Activated CD4-positive, alpha-beta T cell treated with anti-CD3 and anti-CD28 coated beads, Interleukin-10, Interleukin-2, amounts not matched to agents 100 ng/mL and 50 ng/mL, durations not matched to agents 16 hours and 8 hours (primary cell): ENCODE measurements around the gene TRAPPC1.

Experiments used
- DNase-seq: peaks from one replicate; pipeline ENCODE4 v3.0.0-alpha.2; 2020

The TRAPPC1 gene

DNA sequence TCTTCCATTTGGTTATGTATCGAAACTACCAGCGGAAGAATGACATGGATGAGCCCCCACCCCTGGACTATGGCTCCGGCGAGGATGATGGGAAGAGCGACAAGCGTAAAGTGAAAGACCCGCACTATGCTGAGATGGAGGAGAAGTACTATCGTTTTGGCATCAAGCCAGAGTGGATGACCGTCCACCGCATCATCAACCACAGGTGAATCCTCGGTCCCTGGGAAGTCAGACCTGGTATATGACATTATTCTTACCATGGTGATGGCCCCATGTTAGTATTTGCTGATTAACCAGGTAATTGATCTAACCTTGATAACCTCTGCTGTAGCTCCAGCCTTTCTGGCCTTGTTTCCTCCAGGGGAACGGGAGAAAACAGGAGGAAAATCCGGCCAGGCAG, 34.7 kb downstream of the TRAPPC1 start:
- no peak for DNase-seq

DNA sequence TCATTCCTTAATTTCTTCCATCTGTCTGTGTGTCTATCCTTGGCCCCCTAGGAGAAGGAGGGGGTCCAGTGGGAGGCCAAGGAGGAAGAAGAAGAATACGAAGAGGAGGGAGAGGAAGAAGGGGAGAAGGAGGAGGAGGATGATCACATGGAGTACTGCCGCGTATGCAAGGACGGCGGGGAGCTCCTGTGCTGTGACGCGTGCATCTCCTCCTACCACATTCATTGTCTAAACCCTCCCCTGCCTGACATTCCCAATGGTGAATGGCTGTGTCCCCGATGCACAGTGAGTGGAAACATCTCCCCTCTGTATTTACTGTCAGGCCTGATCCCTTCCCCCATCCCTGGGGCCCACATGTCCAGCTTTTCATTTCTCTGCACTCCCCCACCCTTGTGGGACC, 36.9 kb downstream of the TRAPPC1 start:
- no peak for DNase-seq

DNA sequence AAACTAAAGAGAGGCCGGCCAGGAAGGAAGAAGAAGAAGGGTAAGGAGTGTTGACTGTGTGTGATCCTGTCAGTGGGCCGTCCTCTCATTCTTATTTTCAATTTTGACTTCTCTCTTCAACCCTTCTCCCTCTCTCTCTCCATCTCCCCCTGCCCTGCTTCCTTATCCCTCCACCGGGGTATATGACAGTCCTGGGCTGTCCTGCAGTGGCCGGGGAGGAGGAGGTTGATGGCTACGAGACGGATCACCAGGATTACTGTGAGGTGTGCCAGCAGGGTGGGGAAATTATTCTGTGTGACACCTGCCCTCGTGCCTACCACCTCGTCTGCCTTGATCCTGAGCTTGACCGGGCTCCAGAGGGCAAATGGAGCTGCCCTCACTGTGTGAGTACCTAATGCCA, 37.5 kb downstream of the TRAPPC1 start:
- no peak for DNase-seq

DNA sequence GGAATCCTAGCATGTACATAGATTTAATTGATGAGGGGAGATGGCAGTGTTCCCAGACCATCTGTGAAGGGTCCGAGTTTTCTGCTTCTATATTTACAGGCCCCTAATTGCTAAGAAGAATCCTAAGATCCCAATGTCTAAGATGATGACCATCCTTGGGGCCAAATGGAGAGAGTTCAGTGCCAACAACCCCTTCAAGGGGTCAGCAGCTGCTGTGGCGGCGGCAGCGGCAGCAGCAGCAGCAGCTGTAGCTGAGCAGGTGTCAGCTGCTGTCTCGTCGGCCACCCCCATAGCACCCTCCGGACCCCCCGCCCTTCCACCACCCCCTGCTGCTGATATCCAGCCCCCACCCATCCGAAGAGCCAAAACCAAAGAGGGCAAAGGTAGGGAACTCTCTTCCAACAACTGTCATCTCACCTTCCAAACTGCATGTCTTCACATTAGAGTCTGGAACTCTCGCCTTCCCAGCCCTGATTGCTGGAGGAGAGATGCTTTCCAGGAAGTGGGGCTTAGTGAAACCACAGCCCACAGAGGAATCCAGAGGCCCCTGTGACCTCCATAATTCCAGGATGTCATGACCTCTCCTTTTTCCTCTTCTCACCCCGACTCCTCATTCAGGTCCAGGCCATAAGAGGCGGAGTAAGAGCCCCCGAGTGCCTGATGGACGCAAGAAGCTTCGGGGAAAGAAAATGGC, 38.4 kb downstream of the TRAPPC1 start:
- no peak for DNase-seq

DNA sequence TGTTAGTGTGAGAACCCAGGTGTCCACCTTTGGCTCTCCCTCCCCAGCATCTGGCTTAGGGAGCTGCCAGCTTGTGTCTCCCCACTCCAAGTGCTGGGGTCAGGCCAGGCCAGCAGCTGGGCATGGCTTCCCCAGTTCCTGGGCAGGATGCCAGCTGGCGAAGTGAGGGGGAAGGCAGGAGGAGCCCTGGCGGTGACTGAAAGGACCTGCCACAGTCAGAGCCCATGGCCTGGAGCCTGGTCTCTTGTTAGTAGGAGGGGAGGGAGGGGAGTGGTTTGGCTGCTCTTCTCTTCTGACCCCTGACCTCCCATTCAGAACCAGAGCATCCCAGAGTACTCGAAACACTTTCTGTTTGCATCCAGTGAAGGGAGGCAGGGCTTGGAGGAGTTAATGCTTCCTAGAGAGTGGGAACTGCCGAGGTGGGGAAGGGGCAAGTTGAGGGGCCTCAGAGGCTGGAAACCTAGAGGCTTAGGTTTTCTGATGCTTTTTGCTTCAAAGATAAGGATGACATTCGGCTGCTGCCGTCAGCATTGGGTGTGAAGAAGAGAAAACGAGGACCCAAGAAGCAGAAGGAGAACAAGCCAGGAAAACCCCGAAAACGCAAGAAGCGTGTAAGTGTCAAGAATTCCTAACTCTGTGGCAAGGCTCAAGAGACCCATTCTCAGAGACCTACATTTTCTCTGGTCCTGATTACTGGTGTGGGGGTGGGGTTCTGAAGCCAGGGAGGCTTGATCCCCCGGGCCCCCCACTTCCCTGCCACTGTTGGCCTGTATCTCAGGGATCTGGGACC, 42.4 kb downstream of the TRAPPC1 start:
- DNase-seq, result peak; percentile 34

DNA sequence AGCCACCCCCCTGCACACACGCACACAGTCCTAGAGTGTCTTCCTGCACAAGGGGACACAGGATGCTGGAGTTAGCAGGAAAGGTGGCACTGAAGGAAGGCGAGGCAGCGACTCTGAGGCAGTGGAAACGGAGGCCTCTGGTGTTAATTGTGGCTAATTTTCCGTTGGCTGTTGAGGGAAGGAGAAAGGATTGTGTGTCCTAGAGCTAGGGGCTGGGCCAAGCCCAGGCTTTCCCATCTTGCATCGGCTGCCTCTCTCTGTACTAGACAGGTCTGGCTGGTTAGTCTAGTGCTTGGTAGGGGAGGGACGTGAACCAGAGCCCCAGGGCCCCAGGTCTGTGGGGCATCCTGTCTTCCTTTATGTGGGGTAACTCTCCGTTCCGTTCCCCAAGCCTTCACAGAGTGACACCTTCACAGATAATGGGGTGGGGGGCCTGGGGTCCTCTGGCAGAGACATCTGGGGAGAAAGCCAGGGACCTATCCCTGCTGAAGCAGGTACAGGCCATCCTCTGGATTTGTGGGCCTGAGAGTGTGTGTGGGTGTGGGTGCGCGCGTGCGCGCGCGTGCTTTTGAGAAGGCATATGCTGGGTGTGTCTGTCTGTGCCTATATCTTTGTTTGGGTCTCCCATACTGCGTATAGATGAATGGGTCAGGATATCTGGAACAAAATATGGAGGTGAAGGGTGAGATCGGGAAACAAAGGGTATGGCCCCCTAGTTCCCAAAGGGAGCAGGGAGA, 43.4 kb downstream of the TRAPPC1 start, which contains the start of gene CHD3:
CHD3 (plus strand) TSS at position 606 of the 737 bp plus-strand sequence. CDS start 212 bp downstream, outside the sequence.
- DNase-seq, result peak; percentile 66

DNA sequence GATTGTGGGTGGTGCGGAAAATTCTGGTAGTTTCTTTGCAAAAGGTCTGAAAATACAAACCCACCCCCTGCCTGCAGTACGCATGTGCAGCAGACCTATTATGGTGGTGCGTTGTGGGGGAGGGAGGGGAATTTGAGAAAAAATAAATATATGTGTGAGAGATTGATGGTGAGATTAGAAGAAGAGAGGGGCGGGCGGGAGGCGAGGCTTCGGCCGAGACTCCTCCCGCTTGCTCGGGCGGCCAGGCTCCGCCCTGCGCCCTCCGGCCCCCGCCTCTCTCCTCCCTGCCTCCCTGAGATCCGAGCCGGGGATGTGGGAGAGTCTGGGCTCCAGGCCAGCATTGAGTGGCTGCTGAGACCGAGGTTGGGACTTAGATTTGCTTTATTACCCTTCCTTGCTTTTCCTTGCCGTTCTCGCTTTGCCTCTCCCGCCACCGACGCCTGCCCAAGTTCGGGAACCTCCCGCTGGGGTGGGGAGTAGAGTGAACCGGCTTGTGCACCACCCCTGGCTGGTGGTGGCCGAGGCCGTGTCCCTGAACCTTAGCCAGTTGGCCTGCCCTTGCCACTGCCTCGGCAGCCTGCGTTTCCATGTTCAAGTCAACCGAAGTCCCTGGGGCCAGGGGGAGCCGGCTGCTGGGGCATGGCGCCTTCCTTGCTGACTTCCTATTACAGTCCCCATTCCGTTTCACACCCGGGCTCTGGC, 44.1 kb downstream of the TRAPPC1 start:
- DNase-seq, result peak; percentile 94

DNA sequence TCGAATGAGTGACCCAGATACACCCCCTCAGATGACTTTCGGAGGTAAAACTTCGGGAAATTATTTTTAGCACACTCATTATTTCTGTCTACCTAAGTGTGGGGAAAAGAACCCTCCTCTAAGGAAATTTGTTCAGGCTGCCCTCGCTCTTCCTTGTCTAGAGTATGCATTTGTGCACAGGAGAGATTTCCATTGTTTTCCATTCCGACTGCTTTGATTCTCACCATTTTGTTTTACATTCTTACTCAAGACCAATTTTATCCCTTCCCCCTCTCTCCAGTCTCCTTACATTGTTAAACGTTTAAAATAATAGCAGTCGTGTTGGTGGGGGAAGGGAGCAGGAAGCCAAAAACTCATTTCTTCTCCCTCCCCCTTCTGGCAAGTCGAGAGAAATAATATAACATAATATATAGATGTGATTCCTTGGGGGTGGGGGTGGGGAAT, 44.7 kb downstream of the TRAPPC1 start:
- DNase-seq, result no peak

DNA sequence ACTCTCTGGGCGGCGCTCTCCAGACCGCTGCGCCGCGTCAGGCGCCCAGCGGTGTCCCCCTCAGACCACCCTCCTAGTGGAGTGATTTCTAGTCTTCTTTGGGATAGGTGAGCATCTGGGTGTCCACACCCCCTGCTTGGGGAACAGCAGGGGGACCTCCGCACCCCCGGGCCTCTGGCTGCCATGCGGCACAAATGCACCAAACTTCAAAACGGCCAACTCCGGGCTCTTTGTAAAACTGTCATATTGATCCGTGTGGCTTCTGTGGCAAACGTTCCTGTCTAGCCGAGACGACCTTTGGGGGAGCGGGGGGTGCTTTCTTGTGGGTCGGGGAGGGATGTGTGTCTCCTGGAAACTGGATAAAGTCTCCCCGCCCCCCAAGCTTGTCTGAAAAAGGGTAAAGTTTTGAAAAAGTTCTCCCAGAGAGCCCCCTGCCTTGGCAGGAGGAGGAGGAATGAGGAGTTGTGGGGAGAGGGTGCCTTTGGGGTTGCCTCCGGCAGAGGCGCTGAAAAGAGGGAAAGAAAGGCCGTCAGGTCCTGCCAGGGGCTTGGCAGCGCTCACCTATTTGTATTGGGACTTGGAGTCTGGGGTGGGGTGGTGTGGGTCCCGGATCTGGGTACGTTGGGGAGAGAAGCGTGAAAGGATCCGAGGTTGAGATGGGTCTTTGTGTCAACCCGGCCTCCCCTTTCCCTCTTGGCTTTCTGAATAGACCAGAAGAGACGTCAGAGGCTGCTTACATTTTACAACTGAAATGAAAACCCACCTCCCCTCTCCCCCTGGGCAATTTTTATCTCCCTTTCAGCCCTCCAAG, 45.3 kb downstream of the TRAPPC1 start:
- DNase-seq, result peak; percentile 67

DNA sequence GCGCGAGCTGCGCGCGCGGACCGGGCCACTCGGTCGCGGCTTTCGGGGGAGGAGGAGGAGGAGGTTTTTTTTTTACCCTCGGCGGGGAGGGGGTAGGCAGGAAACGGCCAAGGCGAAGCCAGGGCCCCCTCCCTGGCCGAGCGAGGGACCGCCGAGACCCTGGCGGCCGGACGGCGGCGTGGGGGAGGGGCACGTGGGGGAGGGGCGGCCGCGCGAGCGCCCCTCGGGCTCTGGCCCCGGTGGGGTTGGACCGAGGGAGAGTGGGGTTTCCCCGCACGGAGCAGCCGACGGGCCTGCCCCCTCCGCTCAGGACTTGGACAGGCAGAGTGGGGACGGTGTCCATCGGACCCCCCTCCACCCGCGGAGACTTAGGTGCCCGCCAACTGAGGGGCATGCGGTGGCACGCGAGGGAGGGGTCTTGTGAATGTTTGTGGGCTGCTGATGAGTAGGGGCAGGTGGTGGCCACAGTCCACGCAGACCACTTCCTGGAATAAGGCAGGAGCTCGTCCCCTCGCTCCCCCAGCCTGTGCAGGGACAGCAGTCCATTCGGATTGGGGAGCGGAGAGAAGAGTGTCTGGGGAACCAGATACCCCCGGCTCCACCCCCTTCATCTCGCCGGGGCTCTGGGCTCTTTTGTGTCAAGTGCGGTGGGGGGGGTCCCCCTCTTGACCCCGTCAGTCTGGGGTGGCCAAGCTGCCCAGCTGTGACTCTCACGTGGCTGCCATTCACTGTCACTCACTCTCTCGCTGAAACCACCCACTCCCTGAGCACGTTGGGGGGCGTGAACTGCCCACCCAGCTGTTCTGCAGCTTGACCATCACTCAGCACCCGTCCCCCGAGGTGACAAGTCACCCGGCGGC, 46.1 kb downstream of the TRAPPC1 start:
- peak; percentile 54 for DNase-seq

DNA sequence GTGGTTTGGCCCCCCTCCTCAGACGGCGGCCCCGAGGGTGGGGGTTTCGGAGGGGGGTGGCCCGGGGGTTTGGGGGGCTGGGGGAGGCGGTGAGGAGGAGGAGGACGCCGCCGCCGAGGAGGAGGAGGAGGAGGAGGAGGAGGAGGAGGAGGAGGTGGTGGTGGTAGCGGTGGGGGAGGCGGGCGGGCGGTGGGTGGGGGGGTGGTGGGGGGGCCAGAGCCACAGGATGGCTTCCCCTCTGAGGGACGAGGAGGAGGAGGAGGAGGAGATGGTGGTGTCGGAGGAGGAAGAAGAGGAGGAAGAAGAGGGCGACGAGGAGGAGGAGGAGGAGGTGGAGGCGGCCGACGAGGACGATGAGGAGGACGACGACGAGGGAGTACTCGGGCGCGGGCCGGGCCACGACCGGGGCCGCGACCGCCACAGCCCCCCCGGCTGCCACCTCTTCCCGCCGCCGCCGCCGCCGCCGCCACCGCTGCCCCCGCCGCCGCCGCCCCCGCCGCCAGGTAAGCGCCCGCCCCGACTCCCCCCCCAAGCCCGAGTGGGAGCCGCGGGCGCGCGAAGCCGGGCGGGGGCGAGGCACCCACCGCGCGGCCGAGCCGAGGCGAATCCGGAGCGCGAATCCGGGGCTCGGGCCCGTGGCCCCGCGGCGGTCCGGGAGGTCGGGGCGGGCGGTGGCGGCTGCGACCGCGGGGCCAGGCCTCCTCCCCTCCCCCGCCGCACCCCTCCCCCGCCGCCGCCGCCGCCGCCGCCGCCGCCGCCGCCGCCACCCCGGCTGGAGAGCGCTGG, 47.0 kb downstream of the TRAPPC1 start:
- DNase-seq, result peak; percentile 39

DNA sequence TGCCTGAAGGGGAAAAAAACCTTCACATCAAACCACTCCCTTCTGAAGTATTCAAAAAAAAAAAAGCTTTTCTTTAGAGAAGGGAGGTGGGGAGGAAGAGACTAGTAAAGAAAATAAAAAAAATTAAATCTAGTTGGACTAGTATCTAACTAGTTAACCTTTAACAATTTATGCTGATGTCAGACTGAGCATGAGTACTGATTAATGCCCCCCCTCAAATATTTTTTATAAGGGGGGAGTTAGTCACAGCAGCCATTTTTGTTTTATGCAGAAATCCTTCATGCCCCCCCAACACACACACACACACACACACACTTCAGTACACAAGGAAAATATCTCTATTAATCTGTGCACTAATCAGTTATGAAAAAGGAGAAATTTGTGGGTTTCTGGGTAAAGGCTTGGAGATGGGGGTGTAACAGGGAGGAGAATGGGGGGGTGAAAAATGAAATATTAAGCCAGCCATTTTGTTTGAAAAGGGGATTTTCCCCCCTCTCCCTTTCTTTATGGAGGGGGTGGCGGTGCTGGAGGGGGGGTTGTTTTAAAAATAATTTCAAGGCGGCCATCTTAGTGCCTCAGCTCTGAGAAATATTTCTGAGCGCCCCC, 47.9 kb downstream of the TRAPPC1 start:
- DNase-seq, result no peak

DNA sequence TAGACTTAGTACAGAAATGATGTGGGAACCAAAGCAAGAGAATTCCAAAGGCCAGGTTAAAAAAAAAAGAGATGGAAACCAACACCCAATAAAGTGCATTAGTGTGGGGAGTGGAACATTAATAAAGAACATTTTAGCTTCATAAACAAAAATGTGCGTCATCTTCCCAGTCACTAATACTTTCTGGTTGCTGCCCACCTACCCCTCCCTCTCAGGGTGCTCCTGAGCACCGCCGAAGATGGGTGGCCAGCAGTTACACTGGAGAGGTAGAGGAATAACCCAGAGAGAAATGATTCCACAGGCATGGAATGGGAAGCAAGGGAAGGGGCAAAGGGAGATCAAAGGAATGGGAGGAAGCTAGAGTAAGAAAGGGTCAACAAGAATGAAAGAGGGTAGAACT, 49.1 kb downstream of the TRAPPC1 start:
- no peak for DNase-seq

DNA sequence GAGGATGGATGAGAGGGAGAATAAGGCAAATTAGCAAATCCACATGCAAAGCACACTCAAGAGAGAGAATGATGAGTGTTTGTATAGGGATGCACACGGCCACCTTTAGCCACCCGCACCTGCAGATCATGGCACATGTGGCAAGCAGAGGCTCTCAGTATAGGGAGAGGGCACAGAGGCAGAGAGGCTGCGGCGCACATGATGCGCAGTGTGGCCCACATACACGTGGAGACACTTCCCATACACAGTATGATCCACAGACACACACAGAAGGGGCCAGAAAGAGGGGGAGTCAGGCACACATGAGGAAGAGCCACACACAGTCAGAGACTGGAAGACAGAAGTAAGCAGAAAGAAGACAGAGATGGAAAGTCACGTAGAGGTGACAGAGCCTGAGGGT, 49.7 kb downstream of the TRAPPC1 start:
- no peak for DNase-seq

DNA sequence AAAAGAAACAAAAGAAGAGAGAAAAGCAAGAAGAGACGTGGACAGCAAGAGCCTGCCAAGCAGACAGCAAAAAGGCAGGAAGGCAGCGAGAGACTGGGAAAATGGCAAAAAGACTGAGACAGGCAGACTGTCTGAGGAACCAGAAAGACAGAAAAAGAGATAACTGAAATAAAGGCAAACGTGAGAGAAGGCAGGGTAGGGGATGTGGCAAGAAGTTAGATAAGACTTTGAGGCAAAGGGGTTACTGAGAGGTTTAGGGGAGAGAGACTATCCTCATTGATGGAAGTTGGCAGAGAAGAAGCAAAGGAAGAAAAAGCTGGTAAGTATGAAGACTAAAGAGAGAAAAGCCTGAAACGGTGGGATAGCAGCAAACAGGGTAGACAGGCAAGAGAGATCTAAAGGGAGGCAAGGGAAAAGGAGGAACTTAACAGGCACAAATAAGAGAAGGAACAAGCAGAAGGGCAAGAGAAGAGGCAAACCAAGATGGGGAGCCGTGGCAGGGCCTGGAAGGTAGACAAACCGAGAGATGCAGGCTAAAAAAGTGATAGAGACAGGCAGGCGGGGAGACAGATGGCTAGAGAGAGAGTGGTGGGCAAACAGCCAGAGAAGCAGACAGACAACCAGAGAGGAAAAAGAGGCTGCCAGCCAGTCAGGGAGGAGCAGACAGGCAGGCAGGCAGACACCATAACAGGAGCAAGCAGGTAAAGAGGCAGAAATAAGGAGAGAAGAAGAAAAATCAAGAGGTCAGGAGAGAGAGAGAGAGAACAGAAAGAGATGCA, 50.3 kb downstream of the TRAPPC1 start:
- DNase-seq, result no peak
